Adrenal gland (tissue), 5 donors: ENCODE data around the gene FBXL7.

ENCODE experiments used
- POLR2A ChIP-seq, 2 donors: fragments of 450-650 bp; IDR thresholded peaks; one replicate each; pipeline ENCODE4 v1.6.1; 2017; ENCODE audit warnings: antibody characterized with exemption in 2 of 2, mild to moderate bottlenecking in 2 of 2, moderate library complexity in 1 of 2
- TF ChIP-seq, protein P1 (sequence below), 6 experiments: fragments of 450-650 bp in 4 of 6; fragments of 200-600 bp in 2 of 6; sonication (generic) in 1 of 6; IDR thresholded peaks; 1 replicate in 5 of 6; 2 replicates in 1 of 6; pipeline versions ENCODE4 v1.5.1 to v1.8.0; 2016 to 2021; ENCODE audit warnings: antibody characterized with exemption in 6 of 6, mild to moderate bottlenecking in 2 of 6, moderate library complexity in 1 of 6
- donor health status: DM: no; HTN: no; CAD: no.

DNA sequence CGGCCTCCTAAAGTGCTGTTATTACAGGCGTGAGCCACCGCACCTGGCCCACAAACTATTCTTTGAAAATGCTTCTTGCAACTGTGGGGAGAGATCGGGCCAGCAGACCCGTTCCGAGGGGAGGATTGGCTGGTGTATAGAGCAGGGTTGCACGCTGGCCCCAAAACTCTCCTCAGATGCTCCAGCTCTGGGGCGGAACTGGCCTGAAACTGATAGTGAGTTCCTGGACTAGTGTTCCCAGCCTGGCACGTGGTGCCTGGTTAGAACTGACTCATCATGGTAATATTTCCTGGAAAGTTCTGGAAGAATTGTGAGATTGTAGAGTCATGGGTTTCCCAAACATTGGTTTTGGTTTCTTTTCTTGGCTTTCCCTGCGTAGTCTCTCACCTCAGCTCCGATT lies 120.5 kb downstream of the FBXL7 start:
- no peak for TF ChIP-seq POLR2A (IDR thresholded peaks at IDR 0.05)
- TF ChIP-seq, protein P1, sequence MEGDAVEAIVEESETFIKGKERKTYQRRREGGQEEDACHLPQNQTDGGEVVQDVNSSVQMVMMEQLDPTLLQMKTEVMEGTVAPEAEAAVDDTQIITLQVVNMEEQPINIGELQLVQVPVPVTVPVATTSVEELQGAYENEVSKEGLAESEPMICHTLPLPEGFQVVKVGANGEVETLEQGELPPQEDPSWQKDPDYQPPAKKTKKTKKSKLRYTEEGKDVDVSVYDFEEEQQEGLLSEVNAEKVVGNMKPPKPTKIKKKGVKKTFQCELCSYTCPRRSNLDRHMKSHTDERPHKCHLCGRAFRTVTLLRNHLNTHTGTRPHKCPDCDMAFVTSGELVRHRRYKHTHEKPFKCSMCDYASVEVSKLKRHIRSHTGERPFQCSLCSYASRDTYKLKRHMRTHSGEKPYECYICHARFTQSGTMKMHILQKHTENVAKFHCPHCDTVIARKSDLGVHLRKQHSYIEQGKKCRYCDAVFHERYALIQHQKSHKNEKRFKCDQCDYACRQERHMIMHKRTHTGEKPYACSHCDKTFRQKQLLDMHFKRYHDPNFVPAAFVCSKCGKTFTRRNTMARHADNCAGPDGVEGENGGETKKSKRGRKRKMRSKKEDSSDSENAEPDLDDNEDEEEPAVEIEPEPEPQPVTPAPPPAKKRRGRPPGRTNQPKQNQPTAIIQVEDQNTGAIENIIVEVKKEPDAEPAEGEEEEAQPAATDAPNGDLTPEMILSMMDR (IDR thresholded peaks at IDR 0.05) = no peak
